Inferior parietal cortex (tissue), 1 donor: ENCODE results near the gene CENPV.
"Not testable (repeated sequence)": the region's sequence is repeated elsewhere in the genome, so short reads cannot be mapped to it uniquely, and the experiment has no call there.

Experiments
- DNase-seq: peaks from one replicate; pipeline ENCODE4 v3.0.0-alpha.2; 2016; ENCODE audit errors: extremely low spot score

CENPV gene

GRCh38 chr17:16313139-16314090 lies 39.9 kb downstream of the CENPV start:
- no peak for DNase-seq

- not testable (repeated sequence) for DNase-seq
Observed at GRCh38 chr17:16312061-16312460, 41.2 kb downstream of the CENPV start.

- DNase-seq: no peak
Observed at GRCh38 chr17:16306211-16306610, 47.1 kb downstream of the CENPV start.

- no peak for DNase-seq
Observed at GRCh38 chr17:16304830-16305229, 48.4 kb downstream of the CENPV start.

GRCh38 chr17:16302856-16303255 lies 50.4 kb downstream of the CENPV start:
- DNase-seq: no peak

GRCh38 chr17:16301963-16302855 lies 51.1 kb downstream of the CENPV start:
- DNase-seq: no peak

GRCh38 chr17:16300554-16300953 lies 52.7 kb downstream of the CENPV start:
- no peak for DNase-seq

- no peak for DNase-seq
Observed at GRCh38 chr17:16298140-16298662, 55.1 kb downstream of the CENPV start.

GRCh38 chr17:16297367-16298139 lies 55.7 kb downstream of the CENPV start:
- DNase-seq: no peak

GRCh38 chr17:16296072-16296471 lies 57.2 kb downstream of the CENPV start:
- not testable (repeated sequence) for DNase-seq

GRCh38 chr17:16294560-16294959 lies 58.7 kb downstream of the CENPV start:
- DNase-seq: no peak

- DNase-seq: no peak
Observed at GRCh38 chr17:16293931-16294330, 59.3 kb downstream of the CENPV start.
